Stromal cell of bone marrow (primary cell): ENCODE results near the gene HMGA1.

ENCODE experiments used
- DNase-seq: peaks from one replicate; pipeline ENCODE4 v3.0.0-alpha.2; 2012; ENCODE audit warnings: low read depth

The HMGA1 gene

GRCh38 chr6:34223956-34224940, 12.4 kb upstream of the HMGA1 start:
- DNase-seq = peak; percentile 89

GRCh38 chr6:34225551-34225950, 11.1 kb upstream of the HMGA1 start:
- DNase-seq = no peak

GRCh38 chr6:34226066-34226465, 10.6 kb upstream of the HMGA1 start:
- DNase-seq = no peak

GRCh38 chr6:34226731-34227586, 9.7 kb upstream of the HMGA1 start:
- no peak for DNase-seq

- DNase-seq = no peak
These were observed 8.8 kb upstream of the HMGA1 start for GRCh38 chr6:34227761-34228421.

GRCh38 chr6:34229877-34230276, 6.8 kb upstream of the HMGA1 start:
- DNase-seq = no peak

- DNase-seq = no peak
These were observed 5.9 kb upstream of the HMGA1 start for GRCh38 chr6:34230653-34231371.

GRCh38 chr6:34231566-34232336, 4.9 kb upstream of the HMGA1 start:
- no peak for DNase-seq

GRCh38 chr6:34232901-34233300, 3.8 kb upstream of the HMGA1 start:
- DNase-seq = no peak

- DNase-seq = no peak
These were observed 2.8 kb upstream of the HMGA1 start for GRCh38 chr6:34233867-34234266.

GRCh38 chr6:34234667-34235306, 1.9 kb upstream of the HMGA1 start:
- DNase-seq = no peak

- no peak for DNase-seq
These were observed 1.2 kb upstream of the HMGA1 start for GRCh38 chr6:34235307-34236130.

- DNase-seq = no peak
These were observed 586 bp upstream of the HMGA1 start for GRCh38 chr6:34236131-34236442.

GRCh38 chr6:34237316-34237721, 646 bp downstream of the HMGA1 start:
- DNase-seq = no peak

- DNase-seq = no peak
These were observed 1.3 kb downstream of the HMGA1 start for GRCh38 chr6:34237722-34238584.

- DNase-seq = no peak
These were observed 2.2 kb downstream of the HMGA1 start for GRCh38 chr6:34238585-34239499.

- DNase-seq = no peak
These were observed 2.8 kb downstream of the HMGA1 start for GRCh38 chr6:34239500-34239825.

- DNase-seq = no peak
These were observed 3.2 kb downstream of the HMGA1 start for GRCh38 chr6:34239893-34240292.
